A549 (cell line): ENCODE results near the gene RGP1.

Source experiments
- CBX8 ChIP-seq: fragments of 200-600 bp; sonication (generic); IDR thresholded peaks from 2 replicates; pipeline ENCODE4 v1.6.1; 2016
- CTCF ChIP-seq: fragments of >200 bp; sonication (Bioruptor Twin); formaldehyde crosslinking; IDR thresholded peaks from 3 replicates; pipeline ENCODE4 v1.5.1; 2016
- EP300 ChIP-seq, 2 experiments: fragments of >200 bp; sonication (Bioruptor Twin); formaldehyde crosslinking; IDR thresholded peaks; 2 replicates in 1 of 2; 3 replicates in 1 of 2; pipeline ENCODE4 v1.6.1; 2016 to 2017
- HDAC2 ChIP-seq: fragments of 200-600 bp; sonication (generic); IDR thresholded peaks from 2 replicates; pipeline ENCODE4 v1.6.1; 2016
- POLR2A ChIP-seq: IDR thresholded peaks from 2 replicates; pipeline ENCODE4 v1.6.1; 2012; ENCODE audit warnings: mild to moderate bottlenecking, low read length
- POLR2AphosphoS2 ChIP-seq: conservative IDR thresholded peaks from 2 replicates; pipeline ENCODE4 v1.6.1; 2012; ENCODE audit warnings: low read length, improper control_type of control experiment, inconsistent platforms
- RFX5 ChIP-seq: fragments of 450-650 bp; IDR thresholded peaks from 2 replicates; pipeline ENCODE4 v1.7.1; 2014; ENCODE audit warnings: antibody characterized with exemption, mild to moderate bottlenecking, moderate library complexity
- ZNF302 ChIP-seq: fragments of 250-450 bp; sonication (Bioruptor Pico); IDR thresholded peaks from 2 replicates; pipeline ENCODE4 v1.9.0; 2021; ENCODE audit warnings: inconsistent platforms, mild to moderate bottlenecking, moderate library complexity
- TF ChIP-seq, protein P1 (sequence below): IDR thresholded peaks from 2 replicates; pipeline ENCODE4 v1.6.1; 2012

GRCh38 chr9:35732185-35732799, 16.8 kb upstream of the RGP1 start, which contains the start of the genes CREB3 and TLN1:
- TF ChIP-seq CTCF (peak; percentile 40), EP300 (IDR thresholded peaks at IDR 0.05) (no peak), POLR2AphosphoS2 (no peak), CBX8 (no peak), POLR2A (peak; percentile 64), ZNF302 (CRISPR knock-in tag) (no peak), HDAC2 (no peak), RFX5 (no peak)
- TF ChIP-seq, protein P1, sequence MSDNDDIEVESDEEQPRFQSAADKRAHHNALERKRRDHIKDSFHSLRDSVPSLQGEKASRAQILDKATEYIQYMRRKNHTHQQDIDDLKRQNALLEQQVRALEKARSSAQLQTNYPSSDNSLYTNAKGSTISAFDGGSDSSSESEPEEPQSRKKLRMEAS = peak; percentile 83
